SK-N-SH (cell line): ENCODE results near the gene CDX1.

ENCODE experiments used
- REST ChIP-seq: IDR thresholded peaks from 2 replicates; pipeline ENCODE4 v1.6.1; 2012; ENCODE audit warnings: mild to moderate bottlenecking, low read depth, low read length, moderate library complexity
- SMC3 ChIP-seq: IDR thresholded peaks from 2 replicates; pipeline ENCODE4 v1.6.1; 2012; ENCODE audit warnings: low read depth, low read length, improper control_type of control experiment
- ZBTB33 ChIP-seq: IDR thresholded peaks from 2 replicates; pipeline ENCODE4 v1.4.0; 2012; ENCODE audit warnings: low read depth, borderline replicate concordance
- TF ChIP-seq, protein P1 (sequence below): IDR thresholded peaks from 2 replicates; pipeline ENCODE4 v1.4.0; 2012; ENCODE audit warnings: low read depth, borderline replicate concordance
- TF ChIP-seq, protein P2 (sequence below): fragments of 200-600 bp; sonication (generic); IDR thresholded peaks from 2 replicates; pipeline ENCODE4 v1.6.1; 2017; ENCODE audit warnings: antibody characterized with exemption, mild to moderate bottlenecking, moderate library complexity

- TF ChIP-seq, protein P1, sequence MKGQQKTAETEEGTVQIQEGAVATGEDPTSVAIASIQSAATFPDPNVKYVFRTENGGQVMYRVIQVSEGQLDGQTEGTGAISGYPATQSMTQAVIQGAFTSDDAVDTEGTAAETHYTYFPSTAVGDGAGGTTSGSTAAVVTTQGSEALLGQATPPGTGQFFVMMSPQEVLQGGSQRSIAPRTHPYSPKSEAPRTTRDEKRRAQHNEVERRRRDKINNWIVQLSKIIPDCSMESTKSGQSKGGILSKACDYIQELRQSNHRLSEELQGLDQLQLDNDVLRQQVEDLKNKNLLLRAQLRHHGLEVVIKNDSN = no peak
- no peak for TF ChIP-seq ZBTB33
- TF ChIP-seq, protein P2, sequence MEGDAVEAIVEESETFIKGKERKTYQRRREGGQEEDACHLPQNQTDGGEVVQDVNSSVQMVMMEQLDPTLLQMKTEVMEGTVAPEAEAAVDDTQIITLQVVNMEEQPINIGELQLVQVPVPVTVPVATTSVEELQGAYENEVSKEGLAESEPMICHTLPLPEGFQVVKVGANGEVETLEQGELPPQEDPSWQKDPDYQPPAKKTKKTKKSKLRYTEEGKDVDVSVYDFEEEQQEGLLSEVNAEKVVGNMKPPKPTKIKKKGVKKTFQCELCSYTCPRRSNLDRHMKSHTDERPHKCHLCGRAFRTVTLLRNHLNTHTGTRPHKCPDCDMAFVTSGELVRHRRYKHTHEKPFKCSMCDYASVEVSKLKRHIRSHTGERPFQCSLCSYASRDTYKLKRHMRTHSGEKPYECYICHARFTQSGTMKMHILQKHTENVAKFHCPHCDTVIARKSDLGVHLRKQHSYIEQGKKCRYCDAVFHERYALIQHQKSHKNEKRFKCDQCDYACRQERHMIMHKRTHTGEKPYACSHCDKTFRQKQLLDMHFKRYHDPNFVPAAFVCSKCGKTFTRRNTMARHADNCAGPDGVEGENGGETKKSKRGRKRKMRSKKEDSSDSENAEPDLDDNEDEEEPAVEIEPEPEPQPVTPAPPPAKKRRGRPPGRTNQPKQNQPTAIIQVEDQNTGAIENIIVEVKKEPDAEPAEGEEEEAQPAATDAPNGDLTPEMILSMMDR = no peak
- TF ChIP-seq REST = no peak
- TF ChIP-seq SMC3 = no peak
Measured at GRCh38 chr5:150126921-150127265, 39.7 kb upstream of the CDX1 start.
